HG03354 (cell line): ENCODE results near the gene NUMBL.

ENCODE experiments used
- ATAC-seq: cut with Tn5 transposase; IDR thresholded peaks from one replicate; pipeline ENCODE4 v1.9.1; 2021; ENCODE audit warnings: mild to moderate bottlenecking; ENCODE audit not compliant: unreplicated experiment, poor library complexity, severe bottlenecking

NUMBL gene

GRCh38 chr19:40693150-40693788 lies 2.8 kb upstream of the NUMBL start:
- ATAC-seq, result no peak

GRCh38 chr19:40692212-40692551 lies 1.7 kb upstream of the NUMBL start:
- no peak for ATAC-seq

- ATAC-seq, result no peak
Observed at GRCh38 chr19:40691421-40692211, 1.2 kb upstream of the NUMBL start.

GRCh38 chr19:40690693-40691420 lies 406 bp upstream of the NUMBL start:
- peak; percentile 63 for ATAC-seq

- ATAC-seq, result no peak
Observed at GRCh38 chr19:40689339-40690049, 957 bp downstream of the NUMBL start.

- ATAC-seq, result no peak
Observed at GRCh38 chr19:40688987-40689338, 1.5 kb downstream of the NUMBL start.

GRCh38 chr19:40688309-40688708 lies 2.1 kb downstream of the NUMBL start:
- ATAC-seq, result no peak

- no peak for ATAC-seq
Observed at GRCh38 chr19:40687525-40688016, 2.9 kb downstream of the NUMBL start.

- no peak for ATAC-seq
Observed at GRCh38 chr19:40686882-40687524, 3.4 kb downstream of the NUMBL start.

- no peak for ATAC-seq
Observed at GRCh38 chr19:40685563-40685962, 4.9 kb downstream of the NUMBL start.

- no peak for ATAC-seq
Observed at GRCh38 chr19:40685016-40685526, 5.4 kb downstream of the NUMBL start.

GRCh38 chr19:40684280-40684679 lies 6.2 kb downstream of the NUMBL start:
- ATAC-seq, result no peak

- no peak for ATAC-seq
Observed at GRCh38 chr19:40683437-40683836, 7.0 kb downstream of the NUMBL start.

GRCh38 chr19:40682431-40682964 lies 8.0 kb downstream of the NUMBL start:
- ATAC-seq, result no peak

GRCh38 chr19:40681039-40681438 lies 9.4 kb downstream of the NUMBL start:
- no peak for ATAC-seq

GRCh38 chr19:40677156-40677555 lies 13.3 kb downstream of the NUMBL start:
- ATAC-seq, result no peak

GRCh38 chr19:40674291-40674690 lies 16.2 kb downstream of the NUMBL start:
- no peak for ATAC-seq

GRCh38 chr19:40673397-40673796 lies 17.1 kb downstream of the NUMBL start:
- ATAC-seq, result no peak

GRCh38 chr19:40672573-40673299 lies 17.7 kb downstream of the NUMBL start:
- no peak for ATAC-seq
